HEK293T (cell line): ENCODE measurements around the gene HTR2B.

Experiments
- FOXM1 ChIP-seq: fragments of 450-650 bp; IDR thresholded peaks from 2 replicates; pipeline ENCODE4 v1.6.1; 2017; ENCODE audit warnings: mild to moderate bottlenecking, borderline replicate concordance
- SP1 ChIP-seq: fragments of 450-650 bp; IDR thresholded peaks from 2 replicates; pipeline ENCODE4 v1.6.1; 2017

- TF ChIP-seq SP1 (no peak), FOXM1 (no peak)
Observed at GRCh38 chr2:231099918-231100317, 24.9 kb downstream of the HTR2B start.
